ENCODE data around the gene AP1B1. TPM values are rescaled to one million over a fixed set of nuclear protein-coding genes. Genes with fewer than 3 reads are reported as not detected.

Gene AP1B1
- total RNA-seq, 3 donors from 2014 or later = 55.7 to 58.7 (median 58.2) TPM

GRCh38 chr22:29385151-29385704, 3.1 kb downstream of the AP1B1 start:
- TF ChIP-seq POLR2A (IDR thresholded peaks at IDR 0.05) (no peak), POLR2AphosphoS5 (IDR thresholded peaks at IDR 0.05) (no peak), CTCF (IDR thresholded peaks at IDR 0.05) (no peak)
- no peaks in the 10 kb centered on the region for H3K9me3 ChIP-seq
- no peak overlapping the region for H3K4me3 ChIP-seq
- intact Hi-C loops (cut with DNase I; ENCODE audit: low total_unique reads) = loop anchor here (1.0 kb wide), 1 partner anchor 30 kb away; no protein-coding TSS in a partner anchor
- peaks cover 0 to 7% of the 10 kb centered on the region in 2 donors for H3K4me1 ChIP-seq
- peak overlapping the region; percentile 49 to 54 for H3K27ac ChIP-seq
- H3K27me3 ChIP-seq = no peaks in the 10 kb centered on the region
- H3K36me3 ChIP-seq = no peaks in the 10 kb centered on the region
- no peak for DNase-seq (ENCODE audit: low spot score in 2 of 2)

GRCh38 chr22:29383740-29384139, 4.6 kb downstream of the AP1B1 start:
- intact Hi-C loops (cut with DNase I; ENCODE audit: low total_unique reads) = no loop called here
- DNase-seq (ENCODE audit: low spot score in 2 of 2) = no peak
- TF ChIP-seq CTCF (IDR thresholded peaks at IDR 0.05) = no peak
- TF ChIP-seq POLR2A (IDR thresholded peaks at IDR 0.05) = no peak
- no peak for TF ChIP-seq POLR2AphosphoS5 (IDR thresholded peaks at IDR 0.05)
- Histone ChIP-seq H3K36me3 (no peaks in the 10 kb centered on the region), H3K4me1 (peaks cover 0 to 7% of the 10 kb centered on the region in 2 donors), H3K27ac (no peak overlapping the region), H3K9me3 (no peaks in the 10 kb centered on the region), H3K27me3 (no peaks in the 10 kb centered on the region), H3K4me3 (no peak overlapping the region)

DNA sequence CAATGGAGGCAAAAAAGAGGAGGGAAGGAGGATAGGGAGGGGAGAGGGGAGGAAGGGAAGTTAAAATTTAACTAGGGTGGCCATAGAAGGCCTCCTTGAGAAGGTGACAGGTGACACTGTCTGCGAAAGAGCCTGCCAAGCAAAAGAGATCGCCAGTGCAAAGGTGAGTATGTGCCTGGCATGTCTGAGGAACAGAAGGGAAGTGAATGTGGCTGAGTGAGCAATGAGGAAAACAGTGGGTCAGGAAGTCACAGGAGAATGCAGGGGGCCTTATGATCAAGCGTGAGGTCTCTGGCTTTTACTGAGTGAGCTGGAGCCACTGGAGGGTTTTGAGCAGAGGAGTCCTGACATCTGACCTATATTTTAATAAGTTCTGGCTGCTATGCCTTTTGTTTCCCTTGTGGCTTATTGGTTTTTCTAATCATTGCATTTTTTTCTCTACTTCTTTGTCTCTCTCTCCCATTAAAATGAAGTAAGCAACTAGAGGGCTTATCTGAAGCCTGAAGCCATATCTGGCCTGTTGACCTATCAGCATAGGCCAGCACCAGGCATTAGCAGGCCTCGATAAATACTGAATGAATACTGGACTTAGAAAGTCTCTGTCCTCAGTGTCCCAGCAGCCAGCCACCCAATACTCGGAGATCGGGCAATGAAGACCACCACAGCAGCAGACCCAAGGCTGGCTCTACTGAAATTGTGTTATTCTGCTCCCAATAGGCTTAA, 5.6 kb downstream of the AP1B1 start:
- no peak for TF ChIP-seq POLR2AphosphoS5 (IDR thresholded peaks at IDR 0.05)
- TF ChIP-seq POLR2A (IDR thresholded peaks at IDR 0.05) = no peak
- H3K4me3 ChIP-seq = no peak overlapping the region
- H3K4me1 ChIP-seq = peaks cover 0 to 7% of the 10 kb centered on the region in 2 donors
- no peaks in the 10 kb centered on the region for H3K9me3 ChIP-seq
- no peaks in the 10 kb centered on the region for H3K27me3 ChIP-seq
- DNase-seq (ENCODE audit: low spot score in 2 of 2) = no peak
- intact Hi-C loops (cut with DNase I; ENCODE audit: low total_unique reads) = no loop called here
- peak overlapping the region in 1 of 2 donors; percentile 66 for H3K27ac ChIP-seq
- no peaks in the 10 kb centered on the region for H3K36me3 ChIP-seq

- H3K4me1 ChIP-seq = no peaks in the 10 kb centered on the region
- H3K27me3 ChIP-seq = no peaks in the 10 kb centered on the region
- DNase-seq (ENCODE audit: low spot score in 2 of 2) = peak in 1 of 2 donors; percentile 12
- H3K9me3 ChIP-seq = no peaks in the 10 kb centered on the region
- H3K36me3 ChIP-seq = no peaks in the 10 kb centered on the region
- intact Hi-C loops (cut with DNase I; ENCODE audit: low total_unique reads) = no loop called here
- H3K4me3 ChIP-seq = no peak overlapping the region
- H3K27ac ChIP-seq = peak overlapping the region; percentile 64 to 85
- no peak for TF ChIP-seq POLR2A (IDR thresholded peaks at IDR 0.05)
- no peak for TF ChIP-seq CTCF (IDR thresholded peaks at IDR 0.05)
- no peak for TF ChIP-seq POLR2AphosphoS5 (IDR thresholded peaks at IDR 0.05)
These were observed 7.5 kb downstream of the AP1B1 start for GRCh38 chr22:29380856-29381255.

GRCh38 chr22:29380032-29380781, 8.2 kb downstream of the AP1B1 start:
- DNase-seq (ENCODE audit: low spot score in 2 of 2) = peak in 1 of 2 donors; percentile 3
- intact Hi-C loops (cut with DNase I; ENCODE audit: low total_unique reads) = no loop called here
- H3K27ac ChIP-seq = peak overlapping the region; percentile 64 to 85
- no peaks in the 10 kb centered on the region for H3K36me3 ChIP-seq
- H3K9me3 ChIP-seq = no peaks in the 10 kb centered on the region
- TF ChIP-seq CTCF (IDR thresholded peaks at IDR 0.05) = no peak
- H3K4me1 ChIP-seq = no peaks in the 10 kb centered on the region
- H3K27me3 ChIP-seq = no peaks in the 10 kb centered on the region
- H3K4me3 ChIP-seq = no peak overlapping the region

Data from breast epithelium (tissue), 4 donors.